Measurements from ENCODE around the gene FAM163A.

DNA sequence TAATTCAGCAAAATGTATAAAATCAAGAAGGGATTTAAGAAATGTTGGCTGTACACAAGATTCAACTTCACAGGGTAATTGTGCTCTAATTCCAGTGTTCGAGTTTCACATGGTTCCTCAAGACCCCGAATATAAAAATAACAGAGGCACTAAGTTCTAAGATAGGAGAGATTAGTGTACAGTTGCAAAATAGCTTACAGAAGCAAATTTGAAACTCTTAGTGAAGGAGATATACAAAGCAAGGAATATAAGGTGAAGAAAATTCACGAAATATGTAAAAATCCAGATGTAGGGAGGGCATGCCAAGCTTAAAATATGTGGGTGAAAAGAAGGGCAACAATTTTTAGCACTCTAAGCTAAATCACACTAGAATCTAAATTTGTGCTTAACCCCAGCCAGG, 105.1 kb downstream of the FAM163A start:
- no peak for TF ChIP-seq TAF1 (IDR thresholded peaks at IDR 0.05; ENCODE audit: borderline replicate concordance, insufficient read depth, low read length)
- no peak for TF ChIP-seq POLR2AphosphoS5 (IDR thresholded peaks at IDR 0.05; ENCODE audit: low read depth, low read length)
- TF ChIP-seq, protein P1, sequence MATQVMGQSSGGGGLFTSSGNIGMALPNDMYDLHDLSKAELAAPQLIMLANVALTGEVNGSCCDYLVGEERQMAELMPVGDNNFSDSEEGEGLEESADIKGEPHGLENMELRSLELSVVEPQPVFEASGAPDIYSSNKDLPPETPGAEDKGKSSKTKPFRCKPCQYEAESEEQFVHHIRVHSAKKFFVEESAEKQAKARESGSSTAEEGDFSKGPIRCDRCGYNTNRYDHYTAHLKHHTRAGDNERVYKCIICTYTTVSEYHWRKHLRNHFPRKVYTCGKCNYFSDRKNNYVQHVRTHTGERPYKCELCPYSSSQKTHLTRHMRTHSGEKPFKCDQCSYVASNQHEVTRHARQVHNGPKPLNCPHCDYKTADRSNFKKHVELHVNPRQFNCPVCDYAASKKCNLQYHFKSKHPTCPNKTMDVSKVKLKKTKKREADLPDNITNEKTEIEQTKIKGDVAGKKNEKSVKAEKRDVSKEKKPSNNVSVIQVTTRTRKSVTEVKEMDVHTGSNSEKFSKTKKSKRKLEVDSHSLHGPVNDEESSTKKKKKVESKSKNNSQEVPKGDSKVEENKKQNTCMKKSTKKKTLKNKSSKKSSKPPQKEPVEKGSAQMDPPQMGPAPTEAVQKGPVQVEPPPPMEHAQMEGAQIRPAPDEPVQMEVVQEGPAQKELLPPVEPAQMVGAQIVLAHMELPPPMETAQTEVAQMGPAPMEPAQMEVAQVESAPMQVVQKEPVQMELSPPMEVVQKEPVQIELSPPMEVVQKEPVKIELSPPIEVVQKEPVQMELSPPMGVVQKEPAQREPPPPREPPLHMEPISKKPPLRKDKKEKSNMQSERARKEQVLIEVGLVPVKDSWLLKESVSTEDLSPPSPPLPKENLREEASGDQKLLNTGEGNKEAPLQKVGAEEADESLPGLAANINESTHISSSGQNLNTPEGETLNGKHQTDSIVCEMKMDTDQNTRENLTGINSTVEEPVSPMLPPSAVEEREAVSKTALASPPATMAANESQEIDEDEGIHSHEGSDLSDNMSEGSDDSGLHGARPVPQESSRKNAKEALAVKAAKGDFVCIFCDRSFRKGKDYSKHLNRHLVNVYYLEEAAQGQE (IDR thresholded peaks at IDR 0.05; ENCODE audit: insufficient read depth in 1 of 2, low read depth in 2 of 2, low read length in 2 of 2) = no peak
- no peak for TF ChIP-seq SIN3A (IDR thresholded peaks at IDR 0.05; ENCODE audit: borderline replicate concordance, insufficient read depth, low read length)
